ENCODE results near the gene CDC42BPG. TPM values are rescaled to one million over a fixed set of nuclear protein-coding genes. Genes with fewer than 3 reads are reported as not detected.

CDC42BPG gene
- total RNA-seq, 2 donors from 2014 or later, result 17.2 to 24.0 TPM

DNA sequence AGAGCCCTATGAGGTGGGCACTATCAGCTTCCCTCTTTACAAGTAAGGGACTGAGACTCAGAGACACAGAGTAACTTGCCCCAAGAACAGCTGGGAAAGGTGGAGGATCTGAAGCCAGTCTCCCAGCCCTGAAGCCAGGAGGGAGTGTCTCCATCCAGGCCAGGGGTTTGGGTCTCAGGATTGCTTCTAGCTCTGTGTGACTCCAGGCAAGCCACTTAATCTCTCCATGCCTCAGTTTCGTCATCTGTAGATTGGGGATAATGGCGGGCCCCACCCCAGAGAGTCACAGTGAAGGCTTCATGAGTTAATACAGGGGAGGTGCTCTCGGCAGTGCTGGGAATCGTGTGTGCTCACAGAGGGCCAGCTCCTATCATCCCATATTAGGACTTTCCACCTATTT lies 52.0 kb downstream of the CDC42BPG start:
- Histone ChIP-seq H3K4me1 (replicated peaks) (no peaks in the 10 kb centered on the region), H3K27ac (no peak overlapping the region), H3K9me3 (no peaks in the 10 kb centered on the region), H3K27me3 (replicated peaks; ENCODE audit: insufficient read depth) (no peaks in the 10 kb centered on the region), H3K36me3 (peaks cover 3 to 9% of the 10 kb centered on the region in 2 donors), H3K4me3 (no peak overlapping the region)
- no peak for DNase-seq (ENCODE audit: low spot score)
- no peak for TF ChIP-seq POLR2AphosphoS5 (IDR thresholded peaks at IDR 0.05)
- TF ChIP-seq, protein P1, sequence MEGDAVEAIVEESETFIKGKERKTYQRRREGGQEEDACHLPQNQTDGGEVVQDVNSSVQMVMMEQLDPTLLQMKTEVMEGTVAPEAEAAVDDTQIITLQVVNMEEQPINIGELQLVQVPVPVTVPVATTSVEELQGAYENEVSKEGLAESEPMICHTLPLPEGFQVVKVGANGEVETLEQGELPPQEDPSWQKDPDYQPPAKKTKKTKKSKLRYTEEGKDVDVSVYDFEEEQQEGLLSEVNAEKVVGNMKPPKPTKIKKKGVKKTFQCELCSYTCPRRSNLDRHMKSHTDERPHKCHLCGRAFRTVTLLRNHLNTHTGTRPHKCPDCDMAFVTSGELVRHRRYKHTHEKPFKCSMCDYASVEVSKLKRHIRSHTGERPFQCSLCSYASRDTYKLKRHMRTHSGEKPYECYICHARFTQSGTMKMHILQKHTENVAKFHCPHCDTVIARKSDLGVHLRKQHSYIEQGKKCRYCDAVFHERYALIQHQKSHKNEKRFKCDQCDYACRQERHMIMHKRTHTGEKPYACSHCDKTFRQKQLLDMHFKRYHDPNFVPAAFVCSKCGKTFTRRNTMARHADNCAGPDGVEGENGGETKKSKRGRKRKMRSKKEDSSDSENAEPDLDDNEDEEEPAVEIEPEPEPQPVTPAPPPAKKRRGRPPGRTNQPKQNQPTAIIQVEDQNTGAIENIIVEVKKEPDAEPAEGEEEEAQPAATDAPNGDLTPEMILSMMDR (IDR thresholded peaks at IDR 0.05), result no peak
- TF ChIP-seq POLR2A (IDR thresholded peaks at IDR 0.05), result no peak
- intact Hi-C loops (cut with DNase I), result no loop called here
- 84% methylated on average over 4 of the region's 4 CpGs for WGBS

DNA sequence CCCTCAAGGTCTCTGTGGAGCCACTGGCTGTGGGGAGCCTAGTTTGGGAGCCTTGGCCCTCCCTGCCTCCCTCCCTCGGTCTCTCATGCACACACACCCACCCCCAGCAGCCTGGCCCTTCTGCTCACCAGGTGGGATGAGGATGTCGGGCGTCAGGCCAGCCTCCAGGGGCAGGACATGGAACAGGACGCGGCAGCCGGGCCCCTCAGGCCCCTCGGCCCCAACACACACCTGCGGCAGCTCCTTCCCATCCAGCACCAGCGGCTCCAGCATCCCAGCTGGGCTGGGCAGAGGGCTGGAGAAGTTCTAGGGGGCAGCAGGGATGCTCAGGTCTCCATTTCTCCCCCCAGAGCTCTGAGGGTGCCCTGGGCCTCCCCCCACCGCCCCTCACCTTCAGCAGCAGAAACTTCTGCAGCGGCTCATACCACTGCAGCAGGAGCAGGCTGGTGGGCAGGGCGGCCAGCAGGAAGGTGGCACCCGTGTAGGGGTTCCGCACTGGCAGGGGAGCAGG lies 52.6 kb downstream of the CDC42BPG start:
- TF ChIP-seq, protein P1 (IDR thresholded peaks at IDR 0.05), result no peak
- no peak for TF ChIP-seq POLR2A (IDR thresholded peaks at IDR 0.05)
- no peak for TF ChIP-seq POLR2AphosphoS5 (IDR thresholded peaks at IDR 0.05)
- DNase-seq (ENCODE audit: low spot score), result no peak
- H3K4me1 ChIP-seq (replicated peaks), result no peaks in the 10 kb centered on the region
- peaks cover under 1 to 9% of the 10 kb centered on the region in 2 donors for H3K36me3 ChIP-seq
- no peaks in the 10 kb centered on the region for H3K9me3 ChIP-seq
- WGBS, result 89% methylated on average over 14 of the region's 14 CpGs
- H3K27ac ChIP-seq, result no peak overlapping the region
- H3K4me3 ChIP-seq, result no peak overlapping the region
- no peaks in the 10 kb centered on the region for H3K27me3 ChIP-seq (replicated peaks; ENCODE audit: insufficient read depth)
- intact Hi-C loops (cut with DNase I), result no loop called here

DNA sequence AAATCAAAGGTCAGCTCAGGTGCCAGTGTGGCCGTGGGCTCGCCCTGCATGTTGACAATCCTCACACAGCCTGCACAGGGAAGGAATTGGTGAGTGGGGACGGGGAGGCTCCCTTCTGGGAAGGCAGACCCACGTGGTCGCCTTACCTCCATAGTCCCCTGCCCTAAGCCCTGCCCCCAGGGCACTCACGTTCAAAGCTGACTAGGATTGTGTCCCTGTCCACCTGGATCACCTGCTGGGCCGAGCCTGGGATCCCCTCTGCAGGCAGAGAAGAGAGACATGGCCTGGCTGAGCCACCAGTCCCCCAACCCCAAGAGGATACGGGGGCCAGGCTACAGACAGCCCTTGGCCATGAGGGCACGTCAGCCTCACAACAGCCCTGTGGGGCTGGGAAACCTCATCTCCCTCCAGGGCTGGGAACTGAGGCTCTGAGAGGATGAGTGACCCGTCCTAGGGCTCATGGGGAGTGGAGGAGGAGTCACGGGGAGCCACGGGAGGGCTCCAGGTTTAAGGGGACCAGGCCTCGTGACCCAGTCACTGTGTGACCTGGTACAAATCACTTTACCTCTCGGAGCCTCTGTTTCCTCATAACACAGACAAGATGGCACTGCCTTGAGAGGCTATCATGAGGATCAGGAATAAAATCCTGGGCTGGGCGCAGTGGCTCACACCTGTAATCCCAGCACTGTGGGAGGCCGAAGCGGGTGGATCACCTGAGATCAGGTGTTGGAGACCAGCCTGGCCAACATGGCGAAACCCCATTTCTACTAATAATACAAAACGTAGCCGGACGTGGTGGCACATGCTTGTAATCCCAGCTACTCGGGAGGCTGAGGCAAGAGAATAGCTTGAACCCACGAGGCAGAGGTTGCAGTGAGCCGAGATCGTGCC lies 54.0 kb downstream of the CDC42BPG start:
- Histone ChIP-seq H3K27me3 (replicated peaks; ENCODE audit: insufficient read depth) (no peaks in the 10 kb centered on the region), H3K27ac (no peak overlapping the region), H3K9me3 (no peaks in the 10 kb centered on the region), H3K36me3 (no peaks in the 10 kb centered on the region), H3K4me1 (replicated peaks) (no peaks in the 10 kb centered on the region), H3K4me3 (no peak overlapping the region)
- no peak for TF ChIP-seq POLR2AphosphoS5 (IDR thresholded peaks at IDR 0.05)
- no peak for TF ChIP-seq POLR2A (IDR thresholded peaks at IDR 0.05)
- TF ChIP-seq, protein P1 (IDR thresholded peaks at IDR 0.05), result no peak
- WGBS, result 88% methylated on average over 25 of the region's 25 CpGs
- intact Hi-C loops (cut with DNase I), result no loop called here
- DNase-seq (ENCODE audit: low spot score), result no peak

DNA sequence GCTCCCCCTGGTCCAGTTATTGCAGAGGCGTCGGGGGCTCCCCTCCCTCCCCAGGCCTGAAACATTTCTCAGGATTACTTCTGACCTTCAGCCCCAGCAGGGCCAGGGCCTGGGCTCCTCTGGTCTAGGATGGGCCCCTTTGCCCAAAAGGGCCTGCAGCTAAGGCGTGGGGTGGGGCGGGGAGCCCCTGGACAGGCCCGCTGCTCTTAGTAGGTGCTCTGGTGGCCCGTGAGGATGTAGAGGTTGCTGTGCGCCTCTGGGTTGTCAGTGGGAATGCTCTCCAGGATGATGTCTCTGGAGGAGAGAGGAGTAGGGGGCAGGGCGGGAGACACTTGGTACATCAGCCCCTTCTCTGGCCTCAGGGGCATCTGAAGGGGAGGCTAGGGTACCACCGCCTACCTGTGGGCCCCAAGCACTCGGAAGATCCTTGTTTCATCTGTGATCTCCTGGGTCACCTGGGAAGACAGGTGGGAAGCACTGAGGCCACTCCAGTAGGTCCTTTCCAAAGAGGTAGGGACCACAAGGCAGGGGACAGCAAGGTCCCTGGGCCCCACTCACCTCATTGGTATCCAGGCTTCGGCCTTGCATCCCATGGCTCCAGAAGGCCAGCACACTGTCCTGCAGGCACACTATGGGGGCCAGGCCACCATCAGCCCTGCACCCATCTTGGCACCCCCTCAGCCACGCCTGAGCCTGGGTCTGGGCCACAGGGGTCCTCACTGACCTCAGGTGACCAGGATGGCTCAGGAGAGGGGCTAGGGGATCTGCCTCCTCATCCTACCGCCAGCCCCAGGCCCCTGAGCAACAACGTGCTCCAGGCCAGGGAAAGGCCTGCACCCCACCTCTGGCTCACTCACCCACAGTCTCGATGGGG lies 54.9 kb downstream of the CDC42BPG start:
- intact Hi-C loops (cut with DNase I), result no loop called here
- TF ChIP-seq POLR2AphosphoS5 (IDR thresholded peaks at IDR 0.05), result no peak
- H3K27me3 ChIP-seq (replicated peaks; ENCODE audit: insufficient read depth), result no peaks in the 10 kb centered on the region
- 89% methylated on average over 14 of the region's 15 CpGs for WGBS
- H3K36me3 ChIP-seq, result no peaks in the 10 kb centered on the region
- no peak overlapping the region for H3K4me3 ChIP-seq
- no peaks in the 10 kb centered on the region for H3K4me1 ChIP-seq (replicated peaks)
- no peaks in the 10 kb centered on the region for H3K9me3 ChIP-seq
- DNase-seq (ENCODE audit: low spot score), result no peak
- H3K27ac ChIP-seq, result no peak overlapping the region
